LNCaP clone FGC (cell line): ENCODE measurements around the gene RXRB.
"Not testable (repeated sequence)": the region's sequence is repeated elsewhere in the genome, so short reads cannot be mapped to it uniquely, and the experiment has no call there.

Source experiments
- DNase-seq: peaks from one replicate; pipeline ENCODE4 v3.0.0-alpha.2; 2011; ENCODE audit warnings: low read depth
- H3K4me3 ChIP-seq: 2 replicates; pipeline ENCODE4 v1.5.1; 2011; ENCODE audit warnings: mild to moderate bottlenecking, low read depth, low read length, control low read depth
- CTCF ChIP-seq: IDR thresholded peaks from 2 replicates; pipeline ENCODE4 v1.5.1; 2012; ENCODE audit warnings: mild to moderate bottlenecking; ENCODE audit not compliant: control insufficient read depth, insufficient read depth; ENCODE audit errors: extremely low read depth

Gene RXRB

DNA sequence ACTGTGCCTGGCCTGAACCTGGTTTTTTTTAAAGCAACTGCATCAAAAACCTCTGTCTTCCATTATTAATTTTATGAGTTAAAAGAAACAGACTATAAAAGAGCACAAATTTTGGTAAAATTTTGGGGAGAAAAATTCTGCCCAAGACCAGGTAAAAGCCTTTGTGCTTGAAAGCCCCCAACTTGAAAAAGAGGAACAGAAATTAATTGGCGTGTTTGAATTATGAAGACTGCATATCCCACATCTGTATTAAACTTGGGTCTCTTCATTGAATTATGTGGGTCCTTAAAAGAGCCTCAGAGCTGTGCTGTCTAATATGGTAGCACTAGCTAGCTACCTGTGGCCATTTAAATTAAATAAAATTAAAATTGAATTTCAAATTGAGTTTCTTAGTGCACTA, 49.4 kb downstream of the RXRB start:
- no peak for DNase-seq
- no peak for TF ChIP-seq CTCF
- no peak overlapping the region for H3K4me3 ChIP-seq

DNA sequence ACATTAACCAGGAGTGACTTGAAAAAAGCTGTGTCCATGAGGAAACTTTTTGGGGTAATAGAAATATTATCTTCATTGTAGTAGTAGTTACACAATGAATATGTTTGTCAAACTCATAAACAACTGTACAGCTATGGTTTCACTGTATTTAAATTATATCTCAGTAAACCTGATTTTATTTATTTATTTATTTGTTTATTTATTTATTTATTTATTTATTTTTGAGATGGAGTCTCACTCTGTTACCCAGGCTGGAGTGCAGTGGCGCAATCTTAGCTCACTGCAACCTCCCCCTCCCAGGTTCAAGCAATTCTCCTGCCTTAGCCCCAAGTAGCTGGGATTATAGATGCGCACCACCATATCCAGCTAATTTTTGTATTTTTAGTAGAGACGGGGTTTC, 49.9 kb downstream of the RXRB start:
- not testable (repeated sequence) for DNase-seq, H3K4me3 ChIP-seq

- no peak for DNase-seq
- peak; percentile 69 for TF ChIP-seq CTCF
- no peak overlapping the region for H3K4me3 ChIP-seq
Measured at GRCh38 chr6:33147807-33148666, 52.4 kb downstream of the RXRB start.

- no peak for TF ChIP-seq CTCF
- no peak for DNase-seq
- no peak overlapping the region for H3K4me3 ChIP-seq
Measured at GRCh38 chr6:33144373-33144772, 56.1 kb downstream of the RXRB start.
